Measurements from ENCODE around the gene RGS6. TPM values are rescaled to one million over a fixed set of nuclear protein-coding genes. Genes with fewer than 3 reads are reported as not detected.

RGS6 gene
- total RNA-seq, 6 donors from 2014 or later = 0.83 to 12.9 (median 2.2) TPM; not detected in 1

GRCh38 chr14:72528059-72528862, 596.0 kb downstream of the RGS6 start:
- Histone ChIP-seq H3K4me1 (peaks cover 0 to 5% (median 0%) of the 10 kb centered on the region in 4 donors), H3K27ac (no peak overlapping the region), H3K36me3 (no peaks in the 10 kb centered on the region), H3K27me3 (no peaks in the 10 kb centered on the region), H3K9me3 (peaks cover 0 to 7% (median 3%) of the 10 kb centered on the region in 4 donors), H3K4me3 (no peak overlapping the region)
- DNase-seq (no peak), ATAC-seq (ENCODE audit: low FRiP score in 2 of 2) (no peak)
- 63 to 75% methylated on average over 6 of the region's 6 CpGs for WGBS, 2 donors
- TF ChIP-seq EP300 (IDR thresholded peaks at IDR 0.05) (no peak), CTCF (IDR thresholded peaks at IDR 0.05) (no peak), POLR2AphosphoS5 (IDR thresholded peaks at IDR 0.05) (no peak), POLR2A (IDR thresholded peaks at IDR 0.05) (no peak)

GRCh38 chr14:72528863-72529175, 596.6 kb downstream of the RGS6 start:
- no peak overlapping the region for H3K27ac ChIP-seq
- TF ChIP-seq POLR2A (IDR thresholded peaks at IDR 0.05) (no peak), POLR2AphosphoS5 (IDR thresholded peaks at IDR 0.05) (no peak), EP300 (IDR thresholded peaks at IDR 0.05) (no peak), CTCF (IDR thresholded peaks at IDR 0.05) (no peak)
- 40 to 63% methylated on average over 2 of the region's 2 CpGs for WGBS, 2 donors
- no peak for DNase-seq
- no peak for ATAC-seq (ENCODE audit: low FRiP score in 2 of 2)
- H3K36me3 ChIP-seq = no peaks in the 10 kb centered on the region
- no peak overlapping the region for H3K4me3 ChIP-seq
- H3K9me3 ChIP-seq = peaks cover 0 to 10% (median 3%) of the 10 kb centered on the region in 4 donors
- no peaks in the 10 kb centered on the region for H3K27me3 ChIP-seq
- H3K4me1 ChIP-seq = peaks cover 0 to 5% (median 0%) of the 10 kb centered on the region in 4 donors

- DNase-seq = no peak
- H3K4me1 ChIP-seq = peaks cover 0 to 7% (median 6%) of the 10 kb centered on the region in 4 donors
- H3K36me3 ChIP-seq = no peaks in the 10 kb centered on the region
- H3K4me3 ChIP-seq = no peak overlapping the region
- no peak overlapping the region for H3K27ac ChIP-seq
- H3K27me3 ChIP-seq = no peaks in the 10 kb centered on the region
- TF ChIP-seq POLR2A (IDR thresholded peaks at IDR 0.05) = no peak
- no peak for TF ChIP-seq EP300 (IDR thresholded peaks at IDR 0.05)
- TF ChIP-seq CTCF (IDR thresholded peaks at IDR 0.05) = no peak
- TF ChIP-seq POLR2AphosphoS5 (IDR thresholded peaks at IDR 0.05) = no peak
- ATAC-seq (ENCODE audit: low FRiP score in 2 of 2) = no peak
- H3K9me3 ChIP-seq = peaks cover 0 to 10% (median 3%) of the 10 kb centered on the region in 4 donors
- WGBS, 2 donors = 94 to 95% methylated on average over 3 of the region's 3 CpGs
Observed at GRCh38 chr14:72532686-72533454, 600.6 kb downstream of the RGS6 start.

- peaks cover 0 to 10% (median 3%) of the 10 kb centered on the region in 4 donors for H3K9me3 ChIP-seq
- no peak overlapping the region for H3K27ac ChIP-seq
- no peak for TF ChIP-seq EP300 (IDR thresholded peaks at IDR 0.05)
- no peak for TF ChIP-seq CTCF (IDR thresholded peaks at IDR 0.05)
- no peak for TF ChIP-seq POLR2AphosphoS5 (IDR thresholded peaks at IDR 0.05)
- TF ChIP-seq POLR2A (IDR thresholded peaks at IDR 0.05) = no peak
- ATAC-seq (ENCODE audit: low FRiP score in 2 of 2) (peak in 1 of 2 donors; percentile 65), DNase-seq (no peak)
- H3K36me3 ChIP-seq = no peaks in the 10 kb centered on the region
- no peak overlapping the region for H3K4me3 ChIP-seq
- peaks cover 0 to 7% (median 6%) of the 10 kb centered on the region in 4 donors for H3K4me1 ChIP-seq
- no peaks in the 10 kb centered on the region for H3K27me3 ChIP-seq
- 35 to 42% methylated on average over 1 of the region's 1 CpG for WGBS, 2 donors
Observed at GRCh38 chr14:72535485-72535884, 603.3 kb downstream of the RGS6 start.
